ENCODE measurements around the gene RUBCNL. TPM values are rescaled to one million over a fixed set of nuclear protein-coding genes. Genes with fewer than 3 reads are reported as not detected.

The RUBCNL gene
- total RNA-seq, 1 donor from 2014 or later: 3.2 TPM

DNA sequence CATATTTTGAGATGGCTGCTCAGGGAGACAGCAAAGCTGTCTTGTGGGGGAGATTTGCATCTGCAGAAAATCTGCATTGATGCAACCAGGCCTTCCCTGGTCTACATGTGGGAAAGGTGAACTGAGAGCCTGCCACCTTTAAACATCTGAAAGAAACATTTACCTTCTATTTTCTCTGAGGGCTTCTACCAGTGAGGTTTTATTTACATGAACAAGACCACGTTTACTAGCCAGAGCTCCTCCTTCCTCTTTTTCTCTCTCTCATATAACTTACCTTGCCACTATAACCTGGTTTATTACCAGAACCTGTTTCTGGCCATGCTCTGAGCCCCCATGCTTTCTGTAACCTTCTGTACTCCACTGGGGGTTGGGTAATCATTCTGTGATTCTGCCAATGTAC is 14.4 kb upstream of the RUBCNL start:
- no peak overlapping the region for H3K27ac Mint-ChIP-seq
- DNase-seq (ENCODE audit: low spot score in 2 of 2, unreplicated experiment in 2 of 2): no peak
- H3K4me3 Mint-ChIP-seq: no peak overlapping the region
- TF ChIP-seq, protein P1, sequence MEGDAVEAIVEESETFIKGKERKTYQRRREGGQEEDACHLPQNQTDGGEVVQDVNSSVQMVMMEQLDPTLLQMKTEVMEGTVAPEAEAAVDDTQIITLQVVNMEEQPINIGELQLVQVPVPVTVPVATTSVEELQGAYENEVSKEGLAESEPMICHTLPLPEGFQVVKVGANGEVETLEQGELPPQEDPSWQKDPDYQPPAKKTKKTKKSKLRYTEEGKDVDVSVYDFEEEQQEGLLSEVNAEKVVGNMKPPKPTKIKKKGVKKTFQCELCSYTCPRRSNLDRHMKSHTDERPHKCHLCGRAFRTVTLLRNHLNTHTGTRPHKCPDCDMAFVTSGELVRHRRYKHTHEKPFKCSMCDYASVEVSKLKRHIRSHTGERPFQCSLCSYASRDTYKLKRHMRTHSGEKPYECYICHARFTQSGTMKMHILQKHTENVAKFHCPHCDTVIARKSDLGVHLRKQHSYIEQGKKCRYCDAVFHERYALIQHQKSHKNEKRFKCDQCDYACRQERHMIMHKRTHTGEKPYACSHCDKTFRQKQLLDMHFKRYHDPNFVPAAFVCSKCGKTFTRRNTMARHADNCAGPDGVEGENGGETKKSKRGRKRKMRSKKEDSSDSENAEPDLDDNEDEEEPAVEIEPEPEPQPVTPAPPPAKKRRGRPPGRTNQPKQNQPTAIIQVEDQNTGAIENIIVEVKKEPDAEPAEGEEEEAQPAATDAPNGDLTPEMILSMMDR (IDR thresholded peaks at IDR 0.05; ENCODE audit: unreplicated experiment): no peak
- H3K36me3 Mint-ChIP-seq: peaks cover 6% of the 10 kb centered on the region
- peaks cover 12% of the 10 kb centered on the region for H3K4me1 Mint-ChIP-seq
- peaks cover 8% of the 10 kb centered on the region for H3K9me3 Mint-ChIP-seq
- H3K27me3 Mint-ChIP-seq (ENCODE audit: low read depth): no peaks in the 10 kb centered on the region

- TF ChIP-seq, protein P1 (IDR thresholded peaks at IDR 0.05; ENCODE audit: unreplicated experiment): no peak
- H3K27ac Mint-ChIP-seq: no peak overlapping the region
- no peaks in the 10 kb centered on the region for H3K27me3 Mint-ChIP-seq (ENCODE audit: low read depth)
- no peaks in the 10 kb centered on the region for H3K36me3 Mint-ChIP-seq
- no peaks in the 10 kb centered on the region for H3K9me3 Mint-ChIP-seq
- H3K4me1 Mint-ChIP-seq: peaks cover 12% of the 10 kb centered on the region
- no peak overlapping the region for H3K4me3 Mint-ChIP-seq
- no peak for DNase-seq (ENCODE audit: low spot score in 2 of 2, unreplicated experiment in 2 of 2)
These were observed 9.3 kb upstream of the RUBCNL start for GRCh38 chr13:46396341-46396740.

- Mint-ChIP-seq H3K4me3 (no peak overlapping the region), H3K27me3 (ENCODE audit: low read depth) (peaks cover 6% of the 10 kb centered on the region), H3K4me1 (peaks cover 27% of the 10 kb centered on the region), H3K27ac (no peak overlapping the region), H3K36me3 (no peaks in the 10 kb centered on the region), H3K9me3 (no peaks in the 10 kb centered on the region)
- no peak for DNase-seq (ENCODE audit: low spot score in 2 of 2, unreplicated experiment in 2 of 2)
- TF ChIP-seq, protein P1 (IDR thresholded peaks at IDR 0.05; ENCODE audit: unreplicated experiment): no peak
These were observed 5.9 kb upstream of the RUBCNL start for GRCh38 chr13:46392967-46393366.

- Mint-ChIP-seq H3K27me3 (ENCODE audit: low read depth) (peaks cover 38% of the 10 kb centered on the region), H3K36me3 (no peaks in the 10 kb centered on the region), H3K4me1 (peaks cover 37% of the 10 kb centered on the region), H3K4me3 (no peak overlapping the region), H3K27ac (peak overlapping the region; percentile 5), H3K9me3 (no peaks in the 10 kb centered on the region)
- no peak for DNase-seq (ENCODE audit: low spot score in 2 of 2, unreplicated experiment in 2 of 2)
- TF ChIP-seq, protein P1 (IDR thresholded peaks at IDR 0.05; ENCODE audit: unreplicated experiment): no peak
These were observed 2.7 kb upstream of the RUBCNL start for GRCh38 chr13:46389457-46390451.

DNA sequence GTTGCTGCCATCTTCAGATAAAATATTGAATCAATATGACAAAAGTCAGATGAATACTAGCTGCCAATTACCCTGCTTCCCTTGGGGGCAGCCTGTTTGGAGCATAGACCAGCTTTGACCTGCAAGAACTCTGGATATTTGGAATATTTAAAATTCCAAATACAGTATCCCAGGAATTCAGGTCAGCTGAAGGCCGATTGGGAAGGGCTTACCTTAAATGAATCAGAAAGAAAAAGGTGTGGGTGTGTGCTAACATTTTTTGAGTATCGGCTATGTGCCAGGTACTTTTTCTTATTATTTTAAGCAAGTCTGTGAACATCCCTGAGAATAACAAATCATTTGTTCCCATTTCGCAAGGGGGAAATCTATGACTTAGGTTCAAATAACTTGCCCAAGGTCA is 1.8 kb upstream of the RUBCNL start:
- no peak for DNase-seq (ENCODE audit: low spot score in 2 of 2, unreplicated experiment in 2 of 2)
- peak overlapping the region; percentile 39 for H3K4me3 Mint-ChIP-seq
- peaks cover 37% of the 10 kb centered on the region for H3K4me1 Mint-ChIP-seq

More for the DNA sequence above, 1.8 kb upstream of the RUBCNL start:
- Mint-ChIP-seq H3K27ac (no peak overlapping the region), H3K9me3 (no peaks in the 10 kb centered on the region), H3K27me3 (ENCODE audit: low read depth) (peaks cover 40% of the 10 kb centered on the region), H3K36me3 (no peaks in the 10 kb centered on the region)
- TF ChIP-seq, protein P1 (IDR thresholded peaks at IDR 0.05; ENCODE audit: unreplicated experiment): no peak
